ENCODE data around the gene AMPD2.

The AMPD2 gene

DNA sequence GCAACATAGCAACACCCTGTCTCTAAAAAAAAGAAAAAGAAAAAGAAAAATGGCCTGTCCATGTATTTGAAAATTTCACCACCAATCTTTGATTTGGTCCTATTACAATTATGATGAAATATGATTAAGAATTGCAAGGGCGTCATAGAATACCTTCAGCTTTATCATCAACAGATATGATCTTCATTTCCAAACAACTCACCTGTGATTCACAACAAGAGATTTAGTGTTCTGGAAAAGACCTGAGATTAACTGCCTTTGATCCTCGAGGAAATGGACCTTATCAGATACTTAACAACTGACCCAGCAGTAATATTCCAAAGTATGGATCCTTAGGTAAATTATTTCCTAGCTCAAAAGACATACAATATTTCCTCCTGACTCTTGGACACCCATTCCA, 32.8 kb downstream of the AMPD2 start:
- no peak for TF ChIP-seq ZFX (IDR thresholded peaks at IDR 0.05; ENCODE audit: borderline replicate concordance)
- TF ChIP-seq, protein P1, sequence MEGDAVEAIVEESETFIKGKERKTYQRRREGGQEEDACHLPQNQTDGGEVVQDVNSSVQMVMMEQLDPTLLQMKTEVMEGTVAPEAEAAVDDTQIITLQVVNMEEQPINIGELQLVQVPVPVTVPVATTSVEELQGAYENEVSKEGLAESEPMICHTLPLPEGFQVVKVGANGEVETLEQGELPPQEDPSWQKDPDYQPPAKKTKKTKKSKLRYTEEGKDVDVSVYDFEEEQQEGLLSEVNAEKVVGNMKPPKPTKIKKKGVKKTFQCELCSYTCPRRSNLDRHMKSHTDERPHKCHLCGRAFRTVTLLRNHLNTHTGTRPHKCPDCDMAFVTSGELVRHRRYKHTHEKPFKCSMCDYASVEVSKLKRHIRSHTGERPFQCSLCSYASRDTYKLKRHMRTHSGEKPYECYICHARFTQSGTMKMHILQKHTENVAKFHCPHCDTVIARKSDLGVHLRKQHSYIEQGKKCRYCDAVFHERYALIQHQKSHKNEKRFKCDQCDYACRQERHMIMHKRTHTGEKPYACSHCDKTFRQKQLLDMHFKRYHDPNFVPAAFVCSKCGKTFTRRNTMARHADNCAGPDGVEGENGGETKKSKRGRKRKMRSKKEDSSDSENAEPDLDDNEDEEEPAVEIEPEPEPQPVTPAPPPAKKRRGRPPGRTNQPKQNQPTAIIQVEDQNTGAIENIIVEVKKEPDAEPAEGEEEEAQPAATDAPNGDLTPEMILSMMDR (IDR thresholded peaks at IDR 0.05), result no peak

DNA sequence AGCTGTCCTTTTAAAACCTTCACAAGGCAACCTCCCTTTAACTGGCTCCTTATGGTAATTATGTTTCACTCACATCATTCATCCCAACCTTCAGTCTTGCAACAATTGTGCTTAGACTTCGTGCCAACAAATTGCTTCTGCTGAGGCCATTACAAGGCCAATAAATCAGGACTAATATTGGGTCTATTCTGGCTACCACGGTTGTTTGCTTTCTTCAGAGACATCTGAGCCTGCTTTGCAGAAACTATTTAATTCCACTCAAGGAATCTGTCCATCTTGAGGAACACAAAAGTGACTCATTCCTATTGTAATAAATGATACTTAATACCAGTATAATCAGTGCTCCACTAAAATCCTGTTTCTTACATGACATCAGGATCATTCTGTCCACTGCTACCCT, 33.7 kb downstream of the AMPD2 start:
- no peak overlapping the region for H3K27ac ChIP-seq
- no peak for TF ChIP-seq ZFX (IDR thresholded peaks at IDR 0.05; ENCODE audit: borderline replicate concordance)
- TF ChIP-seq, protein P1 (IDR thresholded peaks at IDR 0.05), result no peak

More for the DNA sequence above, 32.8 kb downstream of the AMPD2 start:
- H3K27ac ChIP-seq, result no peak overlapping the region

DNA sequence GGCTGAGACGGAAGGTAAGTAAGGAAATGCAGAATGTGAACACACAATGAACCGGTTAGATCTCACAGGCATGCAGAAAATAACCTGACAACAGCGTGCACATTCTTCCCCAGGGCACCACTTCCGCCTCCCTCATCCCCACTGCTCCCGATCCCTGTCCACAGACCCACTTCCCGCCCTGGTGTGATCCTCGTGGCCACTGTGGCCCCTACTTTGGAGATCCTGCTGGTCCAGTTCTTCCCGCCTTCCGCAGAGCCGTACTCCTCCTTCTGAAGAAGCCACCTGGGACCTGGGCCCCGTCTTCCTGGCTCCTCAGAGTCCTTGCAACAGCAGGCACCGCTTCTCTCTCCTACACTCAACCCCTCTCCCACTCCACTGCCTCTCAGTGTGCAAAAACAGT, 34.9 kb downstream of the AMPD2 start:
- TF ChIP-seq, protein P1 (IDR thresholded peaks at IDR 0.05), result no peak
- no peak for TF ChIP-seq ZFX (IDR thresholded peaks at IDR 0.05; ENCODE audit: borderline replicate concordance)

DNA sequence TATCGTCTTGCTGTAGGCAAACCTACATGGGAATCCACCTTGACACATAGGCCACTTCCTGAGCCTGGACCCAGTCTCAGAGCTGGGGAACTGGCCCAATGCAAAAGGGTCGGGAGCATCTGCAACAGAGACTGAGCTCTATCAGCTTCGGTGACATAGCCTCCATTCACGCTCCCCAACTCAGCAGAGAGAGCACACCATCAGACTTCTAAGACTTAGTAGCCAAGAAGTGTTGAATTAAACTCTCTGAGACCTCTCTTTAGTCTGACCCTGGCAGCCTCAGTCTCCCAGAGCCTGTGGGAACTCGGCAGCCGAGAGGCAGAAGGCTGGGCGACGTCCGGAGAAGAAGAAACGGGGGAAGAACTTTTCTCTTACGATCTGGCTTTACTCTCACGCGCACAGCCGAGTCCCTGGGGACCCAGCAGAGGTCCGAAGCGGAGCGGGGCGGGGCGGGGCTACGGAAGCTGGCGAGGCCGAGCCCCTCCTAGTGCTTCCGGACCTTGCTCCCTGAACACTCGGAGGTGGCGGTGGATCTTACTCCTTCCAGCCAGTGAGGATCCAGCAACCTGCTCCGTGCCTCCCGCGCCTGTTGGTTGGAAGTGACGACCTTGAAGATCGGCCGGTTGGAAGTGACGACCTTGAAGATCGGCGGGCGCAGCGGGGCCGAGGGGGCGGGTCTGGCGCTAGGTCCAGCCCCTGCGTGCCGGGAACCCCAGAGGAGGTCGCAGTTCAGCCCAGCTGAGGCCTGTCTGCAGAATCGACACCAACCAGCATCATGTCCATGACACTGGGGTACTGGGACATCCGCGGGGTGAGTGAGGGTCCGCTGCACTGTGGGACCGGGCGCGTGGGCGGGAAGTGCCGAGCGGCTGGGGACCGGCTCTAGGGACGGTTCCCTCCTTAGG, 36.2 kb downstream of the AMPD2 start, which contains the start of gene GSTM4:
Gene GSTM4, plus strand, starts transcription at position 485 of the 905 bp plus-strand sequence. Its CDS starts 291 bp downstream, at position 776.
- peak within 1 kb of the TSS; percentile 72 for H3K27ac ChIP-seq
- TF ChIP-seq, protein P1 (IDR thresholded peaks at IDR 0.05), result no peak
- no peak for TF ChIP-seq ZFX (IDR thresholded peaks at IDR 0.05; ENCODE audit: borderline replicate concordance)

More for the DNA sequence above, 34.9 kb downstream of the AMPD2 start:
- H3K27ac ChIP-seq, result no peak overlapping the region

DNA sequence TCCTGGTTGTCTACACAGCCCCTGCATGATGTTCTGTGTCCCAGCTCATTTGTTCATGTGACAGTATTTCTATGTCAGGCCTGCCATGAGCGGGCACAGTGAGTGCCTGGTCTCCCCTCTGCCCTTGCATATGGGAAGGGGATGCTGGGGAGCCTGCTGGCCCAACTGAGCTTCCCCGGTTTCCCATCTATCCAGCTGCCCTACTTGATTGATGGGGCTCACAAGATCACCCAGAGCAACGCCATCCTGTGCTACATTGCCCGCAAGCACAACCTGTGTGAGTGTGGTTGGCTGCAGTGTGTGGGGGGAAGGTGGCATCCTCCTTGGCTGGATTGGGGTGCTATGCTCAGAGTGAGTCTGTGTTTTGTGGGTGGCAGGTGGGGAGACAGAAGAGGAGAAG, 37.8 kb downstream of the AMPD2 start:
- TF ChIP-seq, protein P1 (IDR thresholded peaks at IDR 0.05), result no peak
- no peak for TF ChIP-seq ZFX (IDR thresholded peaks at IDR 0.05; ENCODE audit: borderline replicate concordance)
- H3K27ac ChIP-seq, result no peak overlapping the region

DNA sequence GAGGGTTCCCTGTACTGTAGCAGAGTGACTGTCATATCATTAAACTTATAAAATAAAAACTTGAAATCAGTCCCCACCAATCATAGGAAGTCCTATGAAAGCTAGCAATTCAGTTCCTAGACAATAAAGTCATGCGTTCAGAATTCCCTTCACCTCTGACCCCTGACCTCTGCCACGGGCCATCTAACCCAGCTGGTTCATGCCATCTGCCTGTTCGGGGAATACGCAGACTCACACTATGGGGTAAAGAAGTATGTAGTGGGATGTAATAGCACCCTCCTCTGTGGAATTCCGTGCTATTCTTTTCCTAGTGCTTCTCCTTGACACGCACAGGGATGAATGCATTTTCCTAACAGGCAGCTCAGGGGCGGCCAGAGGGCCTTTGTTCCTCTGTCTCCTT, 38.3 kb downstream of the AMPD2 start:
- H3K27ac ChIP-seq, result no peak overlapping the region
- no peak for TF ChIP-seq ZFX (IDR thresholded peaks at IDR 0.05; ENCODE audit: borderline replicate concordance)
- TF ChIP-seq, protein P1 (IDR thresholded peaks at IDR 0.05), result no peak

DNA sequence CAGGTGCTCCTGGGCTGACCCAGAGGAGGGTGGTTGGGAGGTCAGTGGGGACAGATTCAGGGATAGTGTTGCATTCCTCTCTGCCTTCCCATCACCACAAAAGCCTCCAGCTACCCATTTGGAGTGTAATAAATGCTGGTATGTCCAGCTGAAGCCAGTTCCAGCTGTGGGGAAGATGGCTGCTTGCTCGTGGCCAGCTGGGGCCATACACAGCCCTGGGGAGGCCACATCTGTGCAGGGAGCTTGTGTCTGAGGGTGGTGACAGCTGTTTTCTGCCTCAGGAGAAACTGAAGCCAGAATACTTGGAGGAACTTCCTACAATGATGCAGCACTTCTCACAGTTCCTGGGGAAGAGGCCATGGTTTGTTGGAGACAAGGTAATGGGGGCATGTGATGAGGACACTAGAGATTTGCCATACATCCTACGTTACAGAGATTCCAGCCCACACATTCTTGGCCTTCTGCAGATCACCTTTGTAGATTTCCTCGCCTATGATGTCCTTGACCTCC, 39.0 kb downstream of the AMPD2 start:
- TF ChIP-seq, protein P1 (IDR thresholded peaks at IDR 0.05), result no peak
- no peak for TF ChIP-seq ZFX (IDR thresholded peaks at IDR 0.05; ENCODE audit: borderline replicate concordance)
- no peak overlapping the region for H3K27ac ChIP-seq

Data from 22Rv1 (cell line).